LHCN-M2 (cell line): Measurements from ENCODE around the gene KIF18A. TPM values are rescaled to one million over a fixed set of nuclear protein-coding genes. Genes with fewer than 3 reads are reported as not detected.
"Not testable (repeated sequence)": the region's sequence is repeated elsewhere in the genome, so short reads cannot be mapped to it uniquely, and the experiment has no call there.

Experiments
- DNase-seq: peaks from one replicate; pipeline ENCODE4 v3.0.0-alpha.2; 2012; ENCODE audit warnings: low read depth
- total RNA-seq: library from RNA; depleted of rRNA; stranded (reverse); fragments of >200 nt; gene quantifications from 2 replicates; pipeline ENCODE4 v1.2.3, GENCODE V29; 2014

Gene KIF18A
- total RNA-seq, 1 experiment from 2014 or later: 38.1 TPM

- DNase-seq: no peak
These were observed 1.5 kb downstream of the KIF18A start for GRCh38 chr11:28106353-28107043.

DNA sequence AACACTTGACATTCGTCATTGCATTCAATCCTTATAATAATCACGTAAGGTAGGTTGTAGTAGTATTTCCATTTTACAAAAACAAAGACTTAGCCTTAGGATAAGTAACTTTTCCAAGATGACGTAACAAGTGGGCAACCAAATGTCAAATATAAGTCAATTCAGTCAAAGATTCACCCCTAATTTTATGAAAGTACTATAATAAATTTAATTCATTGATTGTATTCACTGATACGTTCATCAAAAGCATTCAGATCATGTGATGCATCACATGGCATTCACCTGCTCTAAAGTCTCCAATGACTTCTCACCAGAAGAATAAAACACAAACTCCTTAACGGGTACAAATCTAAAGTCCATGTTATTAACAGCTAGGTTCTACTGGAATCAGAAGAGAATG lies 2.1 kb downstream of the KIF18A start:
- no peak for DNase-seq

GRCh38 chr11:28104984-28105383 lies 3.0 kb downstream of the KIF18A start:
- DNase-seq: no peak

GRCh38 chr11:28104425-28104824 lies 3.5 kb downstream of the KIF18A start:
- DNase-seq: no peak

GRCh38 chr11:28102300-28102699 lies 5.7 kb downstream of the KIF18A start:
- peak; percentile 56 for DNase-seq

- DNase-seq: no peak
These were observed 7.3 kb downstream of the KIF18A start for GRCh38 chr11:28100665-28101064.

DNA sequence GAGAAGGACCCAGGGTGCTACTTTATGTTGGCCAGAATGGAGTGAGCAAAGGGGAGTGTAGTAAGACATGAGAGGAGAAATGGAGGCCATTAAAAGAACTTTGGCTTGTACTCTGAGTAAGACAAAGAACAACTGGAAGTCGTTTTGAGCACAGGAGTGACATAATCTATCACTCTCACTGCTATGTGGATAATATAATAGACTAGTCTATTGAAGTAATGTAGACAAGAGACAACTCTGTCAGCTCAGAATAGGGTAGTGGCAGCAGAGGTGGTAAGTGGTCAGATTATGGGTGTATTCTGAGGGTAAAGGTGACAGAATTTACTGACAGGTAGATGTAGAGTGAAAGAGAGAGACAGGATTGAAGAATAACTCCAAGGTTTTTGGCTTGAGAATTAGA lies 8.2 kb downstream of the KIF18A start:
- DNase-seq: no peak

DNA sequence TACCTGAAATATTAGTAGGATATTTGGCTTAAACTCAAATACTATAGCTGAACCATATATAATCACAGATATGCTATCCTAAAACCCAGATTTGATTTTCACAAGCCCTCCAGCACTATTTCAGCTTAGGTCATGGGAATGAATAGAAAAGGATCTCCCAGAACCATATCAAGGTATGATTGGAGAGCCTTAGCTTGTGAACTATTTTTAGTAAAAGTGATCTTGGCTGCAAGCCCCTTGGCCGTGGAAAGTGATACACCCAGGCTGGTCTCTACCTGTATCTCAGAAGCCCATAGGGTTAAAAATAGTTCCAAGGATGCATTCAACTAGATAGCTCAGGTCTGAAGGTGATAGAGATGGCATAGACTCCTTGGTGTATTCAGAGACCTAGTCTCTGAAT lies 9.7 kb downstream of the KIF18A start:
- no peak for DNase-seq

DNA sequence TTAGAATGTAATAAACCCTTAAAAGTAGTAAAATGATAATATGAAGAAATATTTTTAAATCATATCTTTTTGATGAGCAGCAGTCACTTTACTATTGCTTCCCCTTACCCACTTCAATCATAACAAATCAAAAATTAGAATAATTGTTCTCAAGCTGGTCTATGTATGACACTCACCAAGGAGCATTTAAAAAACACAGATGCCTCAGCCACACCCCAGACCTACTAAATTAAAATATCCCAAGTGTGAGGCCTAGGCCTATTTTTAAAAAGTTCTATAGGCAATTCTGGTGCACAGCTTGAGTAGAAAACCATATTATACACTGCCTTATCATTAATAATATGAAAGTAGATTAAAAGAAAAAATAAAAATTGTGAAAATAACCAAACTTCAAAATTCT lies 15.2 kb downstream of the KIF18A start:
- DNase-seq: no peak

- no peak for DNase-seq
These were observed 17.8 kb downstream of the KIF18A start for GRCh38 chr11:28090052-28090749.

DNA sequence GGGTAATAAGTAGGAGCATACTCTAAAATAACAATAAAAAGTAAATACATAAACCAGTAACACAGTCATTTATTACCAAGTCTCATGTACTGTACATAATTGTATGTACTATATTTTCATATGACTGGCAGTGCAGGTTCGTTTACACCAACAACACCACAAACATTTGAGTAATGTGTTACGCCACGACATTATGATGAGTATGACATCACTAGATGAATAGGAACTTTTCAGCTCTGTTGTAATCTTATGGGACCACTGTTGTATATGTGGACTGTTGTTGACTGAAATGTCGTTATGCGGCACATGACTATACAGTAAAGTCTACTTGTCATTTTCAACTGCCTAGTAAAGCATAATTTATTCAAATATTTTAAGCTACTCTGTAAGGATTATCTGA lies 18.6 kb downstream of the KIF18A start:
- no peak for DNase-seq

GRCh38 chr11:28087693-28088092 lies 20.3 kb downstream of the KIF18A start:
- not testable (repeated sequence) for DNase-seq

DNA sequence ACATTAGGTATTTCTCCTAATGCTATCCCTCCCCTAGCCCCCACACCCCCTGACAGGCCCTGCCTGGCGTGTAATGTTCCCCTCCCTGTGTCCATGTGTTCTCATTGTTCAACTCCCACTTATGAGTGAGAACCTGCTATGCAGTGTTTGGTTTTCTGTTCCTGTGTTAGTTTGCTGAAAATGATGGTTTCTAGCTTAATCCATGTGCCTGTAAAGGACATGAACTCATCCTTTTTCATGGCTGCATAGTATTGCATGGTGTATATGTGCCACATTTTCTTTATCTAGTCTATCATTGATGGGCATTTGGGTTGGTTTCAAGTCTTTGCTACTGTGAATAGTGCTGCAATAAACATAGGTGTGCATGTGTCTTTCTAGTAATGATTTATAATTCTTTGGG lies 20.8 kb downstream of the KIF18A start:
- DNase-seq: not testable (repeated sequence)

DNA sequence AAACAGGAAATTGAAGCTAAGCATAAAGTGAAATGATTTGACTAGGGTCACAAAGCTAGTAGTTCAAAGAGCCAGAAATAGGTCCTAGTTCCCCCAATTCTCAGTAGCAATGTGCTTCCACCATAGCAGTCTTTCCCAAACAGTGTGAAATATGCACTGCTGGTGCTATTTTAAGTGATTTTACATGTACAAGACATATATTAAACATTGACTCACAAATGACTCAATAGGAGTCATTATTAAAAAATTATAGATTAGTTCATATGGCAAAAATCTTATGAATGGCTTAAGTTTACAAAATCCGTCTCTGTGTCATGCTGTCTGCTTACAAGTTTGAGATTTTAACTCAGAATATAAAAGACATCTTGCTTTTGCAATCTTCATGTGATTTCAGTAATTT lies 21.4 kb downstream of the KIF18A start:
- peak; percentile 31 for DNase-seq

GRCh38 chr11:28083118-28083517 lies 24.8 kb downstream of the KIF18A start:
- no peak for DNase-seq

DNA sequence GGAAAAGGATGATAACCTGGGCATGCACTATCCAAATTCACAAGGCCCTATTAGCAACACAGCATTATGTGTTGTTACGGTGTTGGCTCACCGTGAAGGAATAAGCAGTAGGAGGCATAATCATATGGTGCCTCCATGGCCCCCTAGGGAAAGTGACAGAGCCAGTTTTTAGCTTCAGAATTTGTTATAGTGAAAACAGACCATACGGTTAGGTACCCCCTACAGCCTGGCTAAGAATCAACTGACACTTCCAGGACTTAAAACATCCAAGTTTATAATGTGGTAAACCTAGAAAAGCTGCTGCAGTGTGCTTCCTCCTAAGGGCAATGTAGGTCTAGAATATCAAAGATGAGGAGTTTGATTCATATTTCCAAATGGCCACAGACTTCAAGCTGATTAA lies 30.4 kb downstream of the KIF18A start:
- DNase-seq: no peak

- peak; percentile 19 for DNase-seq
These were observed 35.6 kb downstream of the KIF18A start for GRCh38 chr11:28072321-28072720.

GRCh38 chr11:28071305-28071704 lies 36.7 kb downstream of the KIF18A start:
- DNase-seq: no peak

DNA sequence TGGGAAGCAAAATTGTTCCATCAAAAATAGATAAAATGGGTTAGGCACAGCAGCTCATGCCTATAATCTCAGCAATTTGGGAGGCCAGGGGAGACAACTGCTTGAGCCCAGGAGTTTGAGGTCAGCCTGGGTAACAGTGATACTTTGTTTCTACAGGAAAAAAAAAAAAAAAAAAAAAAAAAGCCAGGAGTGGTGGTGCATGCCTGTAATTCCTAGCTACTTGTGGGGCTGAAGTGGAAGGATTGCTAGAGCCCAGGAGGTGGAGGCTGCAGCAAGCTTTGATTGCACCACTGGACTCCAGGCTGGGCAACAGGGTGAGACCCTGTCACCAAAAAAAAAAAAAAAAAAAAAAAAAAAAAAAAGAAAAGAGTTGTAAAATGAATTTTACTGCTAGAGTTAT lies 49.6 kb downstream of the KIF18A start:
- DNase-seq: peak; percentile 11

- no peak for DNase-seq
These were observed 53.1 kb downstream of the KIF18A start for GRCh38 chr11:28054821-28055220.

- DNase-seq: peak; percentile 3
These were observed 58.4 kb downstream of the KIF18A start for GRCh38 chr11:28049338-28050216.

- no peak for DNase-seq
These were observed 59.1 kb downstream of the KIF18A start for GRCh38 chr11:28048812-28049211.
